Measurements from ENCODE around the gene IGLL5.

IGLL5 gene

GRCh38 chr22:22909605-22910271, 22.1 kb downstream of the IGLL5 start:
- DNase-seq, result no peak
- in situ Hi-C loops (cut with MboI; ENCODE audit: low pct_unique_long_range_greater_than_20kb, low sequenced_read_pairs), result no loop called here

- in situ Hi-C loops (cut with MboI; ENCODE audit: low pct_unique_long_range_greater_than_20kb, low sequenced_read_pairs), result no loop called here
These were observed 22.9 kb downstream of the IGLL5 start for GRCh38 chr22:22910272-22911240.

DNA sequence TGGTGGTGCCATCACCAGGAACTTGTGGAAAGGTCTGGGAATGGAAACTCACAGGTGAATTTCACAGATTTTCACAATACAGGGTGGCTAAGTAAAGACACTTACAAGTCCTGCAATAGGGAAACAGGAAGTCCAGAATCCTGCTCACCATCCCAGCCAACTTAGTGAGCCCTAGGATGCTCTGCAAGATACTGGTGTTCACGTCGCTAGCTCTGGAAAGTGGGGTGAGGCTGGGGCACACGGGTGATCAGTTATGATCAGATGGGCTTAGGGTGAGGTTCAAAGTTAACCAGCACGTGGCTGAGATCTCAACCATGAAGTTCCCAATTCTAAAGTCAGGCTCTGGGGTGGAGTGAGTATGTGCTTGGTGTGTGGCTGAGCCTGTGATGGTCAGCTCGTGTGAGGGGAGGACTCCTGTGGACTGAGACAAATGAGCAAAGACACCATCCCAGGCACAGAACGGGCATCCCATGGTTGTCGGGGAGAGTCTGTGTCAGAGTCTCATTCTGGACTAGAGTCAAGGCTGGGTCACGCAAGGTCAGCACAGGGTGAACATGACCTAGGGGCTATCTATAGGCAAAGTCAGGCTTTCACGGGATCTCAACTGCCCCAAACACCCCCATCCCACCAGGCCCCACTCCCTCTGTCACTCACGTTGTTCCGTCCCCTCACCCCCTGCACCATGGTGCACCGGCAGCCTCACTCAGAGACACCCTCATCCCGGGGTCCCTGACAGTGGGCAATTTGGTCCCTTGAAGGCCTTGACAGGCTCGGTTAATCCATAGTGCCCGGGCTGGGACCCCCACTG, 23.9 kb downstream of the IGLL5 start:
- in situ Hi-C loops (cut with MboI; ENCODE audit: low pct_unique_long_range_greater_than_20kb, low sequenced_read_pairs), result no loop called here

More at GRCh38 chr22:22910272-22911240, 22.9 kb downstream of the IGLL5 start:
- no peak for DNase-seq

DNA sequence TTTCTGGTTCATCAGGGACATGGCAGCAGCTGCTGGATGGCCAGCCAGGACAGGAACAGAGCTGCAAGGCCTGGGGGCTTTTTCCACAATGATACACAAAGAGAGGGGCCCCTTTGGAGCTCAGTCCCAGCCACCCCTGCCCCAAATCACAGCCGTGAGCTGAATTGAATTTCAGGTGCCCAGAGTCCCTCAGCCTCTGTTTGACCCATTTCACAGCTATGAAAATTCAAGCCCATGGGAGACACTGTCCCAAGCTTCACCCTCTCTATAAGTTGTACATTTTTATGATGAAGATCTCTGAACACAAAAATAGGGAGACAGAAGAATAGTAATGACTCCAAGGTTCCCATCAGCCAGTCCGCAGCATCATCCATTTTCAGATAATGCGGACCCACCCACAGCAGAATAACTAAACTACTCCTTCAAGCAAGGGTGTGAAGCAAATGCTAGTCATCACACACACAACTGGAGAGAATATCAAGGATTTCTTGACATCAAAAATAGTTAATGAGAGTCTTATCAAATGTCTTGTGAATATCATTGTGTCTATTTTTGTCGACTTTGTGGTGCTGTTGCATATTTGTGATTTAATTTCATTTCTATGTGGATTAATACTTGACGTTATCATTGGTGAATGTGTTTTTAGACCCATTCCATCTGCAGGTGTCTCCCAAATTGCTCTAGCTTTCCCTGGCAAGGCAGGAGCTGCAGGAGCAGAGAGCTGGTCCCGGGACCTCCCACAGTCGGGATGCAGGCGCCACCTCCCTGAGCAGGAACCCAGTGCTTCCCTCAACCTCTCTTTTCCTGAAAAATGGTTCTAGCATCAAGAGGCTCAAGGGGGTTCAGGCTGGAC, 24.7 kb downstream of the IGLL5 start:
- in situ Hi-C loops (cut with MboI; ENCODE audit: low pct_unique_long_range_greater_than_20kb, low sequenced_read_pairs), result no loop called here
- no peak for DNase-seq

More for the DNA sequence above, 23.9 kb downstream of the IGLL5 start:
- no peak for DNase-seq

- DNase-seq, result no peak
- in situ Hi-C loops (cut with MboI; ENCODE audit: low pct_unique_long_range_greater_than_20kb, low sequenced_read_pairs), result no loop called here
These were observed 25.3 kb downstream of the IGLL5 start for GRCh38 chr22:22912988-22913253.

DNA sequence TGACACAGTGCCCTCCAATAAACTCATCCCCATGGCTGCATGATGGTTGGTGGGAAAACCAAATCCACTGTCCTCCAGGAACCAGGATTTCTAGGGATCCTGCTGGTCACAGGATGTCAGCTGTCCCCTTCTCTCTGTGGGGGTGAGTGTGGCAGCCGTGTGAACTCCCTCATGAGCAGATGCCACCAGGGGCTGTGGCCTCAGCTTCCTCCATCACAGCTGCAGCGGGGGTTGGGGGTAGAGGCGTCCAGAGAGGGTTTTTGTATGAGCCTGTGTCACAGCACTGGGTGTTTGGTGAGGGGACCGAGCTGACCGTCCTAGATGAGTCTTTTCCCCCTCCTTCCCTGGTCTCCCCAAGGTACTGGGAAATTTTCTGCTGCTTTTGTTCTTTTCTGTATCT, 26.4 kb downstream of the IGLL5 start:
- no peak for DNase-seq
- in situ Hi-C loops (cut with MboI; ENCODE audit: low pct_unique_long_range_greater_than_20kb, low sequenced_read_pairs), result no loop called here

DNA sequence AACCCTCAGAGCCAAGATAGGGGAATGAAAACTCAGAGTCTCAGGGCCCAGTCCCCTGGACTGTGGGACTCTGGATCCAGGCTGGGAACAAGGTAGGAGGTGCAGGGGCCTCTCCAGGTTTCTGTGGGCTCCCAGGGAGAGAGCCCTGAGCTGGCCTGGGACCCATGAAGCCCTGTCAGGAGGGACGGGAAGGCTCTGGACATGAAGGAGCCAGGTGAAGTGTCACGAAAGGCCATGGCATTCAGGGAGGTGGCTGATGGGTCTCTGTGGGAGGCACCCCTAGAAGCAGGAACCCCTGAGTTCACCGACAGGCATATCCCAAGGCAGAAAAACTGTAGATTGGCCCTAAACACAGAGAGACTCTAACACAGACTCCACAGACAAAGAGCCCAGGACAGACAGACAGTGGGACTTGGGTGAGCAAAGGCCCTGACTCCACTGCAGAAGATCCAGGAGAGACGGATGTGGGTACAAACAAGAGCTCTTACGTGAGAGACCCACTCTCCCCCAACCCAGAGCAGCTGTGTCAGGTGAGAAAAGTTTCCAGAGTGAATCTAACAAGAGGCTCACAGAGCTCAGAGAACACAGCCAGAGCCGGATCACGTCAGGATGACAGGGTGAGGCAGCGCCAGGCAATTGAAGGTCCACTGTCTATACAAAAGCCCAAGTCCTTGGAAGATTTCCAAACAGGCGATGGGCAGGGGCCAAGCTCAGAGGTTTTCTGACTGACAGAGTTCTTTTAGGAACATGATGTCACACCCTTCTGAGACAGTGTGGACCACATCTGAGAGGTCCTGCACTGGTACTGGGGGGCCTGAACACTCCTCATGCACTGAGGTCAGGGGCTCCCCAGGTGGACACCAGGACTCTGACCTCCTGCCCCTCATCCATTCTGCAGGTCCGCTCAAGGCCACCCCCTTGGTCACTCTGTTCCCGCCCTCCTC, 27.4 kb downstream of the IGLL5 start:
- no peak for DNase-seq
- in situ Hi-C loops (cut with MboI; ENCODE audit: low pct_unique_long_range_greater_than_20kb, low sequenced_read_pairs), result no loop called here

DNA sequence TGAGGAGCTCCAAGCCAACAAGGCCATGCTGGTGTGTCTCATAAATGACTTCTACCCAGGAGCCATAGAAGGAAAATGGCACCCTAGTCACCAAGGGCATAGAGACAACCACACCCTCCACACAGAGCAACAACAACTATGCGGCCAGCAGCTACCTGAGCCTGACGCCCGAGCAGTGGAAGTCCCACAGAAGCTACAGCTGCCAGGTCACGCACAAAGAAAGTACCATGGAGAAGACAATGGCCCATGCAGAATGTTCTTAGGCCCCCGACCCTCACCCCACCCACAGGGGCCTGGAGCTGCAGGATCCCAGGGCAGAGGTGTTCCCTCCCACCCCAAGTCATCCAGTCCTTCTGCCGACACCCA, 28.0 kb downstream of the IGLL5 start:
- in situ Hi-C loops (cut with MboI; ENCODE audit: low pct_unique_long_range_greater_than_20kb, low sequenced_read_pairs), result no loop called here
- no peak for DNase-seq

GRCh38 chr22:22916215-22916951, 28.8 kb downstream of the IGLL5 start:
- DNase-seq, result no peak
- in situ Hi-C loops (cut with MboI; ENCODE audit: low pct_unique_long_range_greater_than_20kb, low sequenced_read_pairs), result no loop called here

DNA sequence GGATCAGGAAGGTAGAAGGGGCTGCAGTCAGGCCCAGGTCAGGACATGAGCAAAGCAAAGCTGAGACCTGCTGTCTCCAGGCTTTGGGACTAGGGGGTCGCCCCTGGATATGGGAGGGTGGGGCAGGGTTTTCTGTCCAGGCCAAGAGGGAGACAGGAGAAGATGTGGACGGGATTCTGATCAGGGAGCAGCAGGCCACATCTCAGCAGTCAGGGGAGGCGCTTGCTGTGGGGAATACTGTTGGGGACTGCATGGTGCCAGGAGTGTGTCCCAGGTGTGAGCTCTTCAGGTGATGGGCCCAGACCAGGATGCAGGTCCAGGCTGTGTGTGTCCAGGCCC, 29.3 kb downstream of the IGLL5 start:
- no peak for DNase-seq
- in situ Hi-C loops (cut with MboI; ENCODE audit: low pct_unique_long_range_greater_than_20kb, low sequenced_read_pairs), result no loop called here

DNA sequence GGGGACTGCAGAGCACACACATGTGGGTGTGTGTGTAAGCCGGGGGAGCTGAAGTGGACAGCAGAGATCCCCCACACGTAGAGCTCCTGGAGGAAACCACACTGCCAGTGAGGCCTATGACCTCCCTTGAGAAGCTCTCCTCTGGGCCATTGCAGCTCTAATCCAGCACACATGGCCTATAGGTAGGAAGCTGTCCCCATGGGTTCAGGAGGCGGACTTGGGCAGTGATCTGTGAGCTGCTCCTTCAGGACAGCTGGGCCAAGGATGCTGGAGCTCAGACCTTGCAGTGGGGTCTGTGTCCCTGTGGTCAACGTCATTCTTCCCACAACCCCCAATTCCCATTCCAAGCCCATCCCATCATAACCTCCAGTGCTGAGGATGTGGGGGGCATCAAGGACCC, 29.8 kb downstream of the IGLL5 start:
- DNase-seq, result no peak
- in situ Hi-C loops (cut with MboI; ENCODE audit: low pct_unique_long_range_greater_than_20kb, low sequenced_read_pairs), result no loop called here

DNA sequence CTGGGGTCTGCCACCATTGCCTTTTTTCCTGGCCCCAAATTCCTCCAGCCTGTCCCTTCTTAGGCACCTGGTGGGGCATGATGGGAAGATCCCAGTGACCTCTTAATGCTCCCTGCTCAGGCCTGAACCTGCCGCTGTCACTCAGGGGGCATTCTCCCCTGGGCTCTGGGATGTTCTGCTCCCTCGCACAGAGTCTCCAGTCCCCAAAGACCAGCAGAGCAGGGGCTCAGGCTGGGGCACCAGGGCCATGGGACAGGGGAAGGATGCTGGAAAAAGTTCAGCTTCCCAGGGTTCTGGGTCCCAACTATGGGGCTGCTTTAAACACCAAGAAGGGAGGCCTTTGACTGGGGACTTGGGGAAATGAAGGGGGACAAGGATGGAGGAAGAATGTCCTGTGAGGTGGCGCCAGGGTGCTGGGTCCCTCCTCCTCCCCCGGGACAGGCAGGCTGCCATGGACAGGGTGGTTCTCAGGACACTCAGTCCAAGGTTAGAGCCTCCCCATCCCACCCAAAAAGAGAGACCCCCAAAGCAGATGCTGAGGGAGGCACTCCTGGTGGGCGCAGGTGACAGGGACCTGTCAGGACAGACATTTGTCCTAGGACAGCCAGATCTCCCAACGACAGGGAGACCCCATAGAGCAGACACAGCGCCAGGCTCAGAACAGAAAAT, 30.8 kb downstream of the IGLL5 start:
- in situ Hi-C loops (cut with MboI; ENCODE audit: low pct_unique_long_range_greater_than_20kb, low sequenced_read_pairs), result no loop called here
- no peak for DNase-seq

- in situ Hi-C loops (cut with MboI; ENCODE audit: low pct_unique_long_range_greater_than_20kb, low sequenced_read_pairs), result no loop called here
- DNase-seq, result no peak
These were observed 31.4 kb downstream of the IGLL5 start for GRCh38 chr22:22919041-22919440.

DNA sequence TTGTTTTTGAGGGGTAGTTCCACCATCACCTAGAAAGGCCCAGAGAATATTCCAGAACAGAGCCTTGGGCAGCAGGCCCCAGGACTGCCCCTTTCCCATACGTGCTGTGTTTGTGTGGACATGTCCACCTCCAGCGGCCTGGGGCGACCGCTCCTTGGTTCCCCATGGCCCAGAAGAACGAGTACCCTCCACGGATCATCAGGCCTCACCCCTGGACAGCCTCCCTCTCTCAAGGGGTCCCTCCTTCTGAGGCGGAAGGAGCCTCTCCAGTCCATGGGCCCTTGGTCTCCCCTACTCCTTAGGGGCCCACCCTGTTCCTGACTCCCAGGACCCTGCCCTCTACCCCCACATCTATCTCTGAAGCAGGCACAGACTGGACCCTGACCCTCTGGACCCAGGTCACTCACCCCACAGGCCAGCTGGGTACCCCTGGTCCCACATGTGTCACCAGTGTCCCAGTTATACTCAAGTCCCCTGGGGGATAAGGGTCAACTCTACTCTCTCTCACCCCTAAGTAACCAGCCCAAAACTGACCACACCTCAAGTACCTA, 32.6 kb downstream of the IGLL5 start:
- DNase-seq, result no peak
- in situ Hi-C loops (cut with MboI; ENCODE audit: low pct_unique_long_range_greater_than_20kb, low sequenced_read_pairs), result no loop called here

DNA sequence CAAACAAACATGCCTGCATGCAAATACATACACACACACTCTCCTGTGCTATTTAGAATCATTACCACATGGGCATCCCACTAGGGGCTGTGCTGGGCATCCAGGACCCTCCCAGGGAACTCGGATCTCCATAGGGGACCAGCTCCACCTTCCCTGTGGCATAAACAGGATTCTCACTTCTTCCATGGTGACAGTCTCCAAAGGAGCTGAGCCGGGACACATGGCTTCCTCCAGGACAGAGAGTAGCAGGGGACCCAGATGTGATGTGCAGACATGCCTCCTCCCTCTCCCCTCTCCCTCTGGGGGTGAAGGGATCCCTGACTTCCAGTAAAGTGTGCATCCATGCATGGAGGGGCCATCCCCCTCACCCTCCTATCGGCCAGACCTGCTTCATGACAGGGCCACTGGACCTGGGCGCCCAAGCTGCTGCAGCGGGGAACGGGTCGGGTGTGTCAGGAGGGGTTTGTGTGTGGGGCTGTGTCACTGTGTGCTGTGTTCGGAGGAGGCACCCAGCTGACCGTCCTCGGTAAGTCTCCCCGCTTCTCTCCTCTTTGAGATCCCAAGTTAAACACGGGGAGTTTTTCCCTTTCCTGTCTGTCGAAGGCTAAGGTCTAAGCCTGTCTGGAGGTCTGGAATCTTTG, 33.4 kb downstream of the IGLL5 start:
- DNase-seq, result no peak
- in situ Hi-C loops (cut with MboI; ENCODE audit: low pct_unique_long_range_greater_than_20kb, low sequenced_read_pairs), result no loop called here

DNA sequence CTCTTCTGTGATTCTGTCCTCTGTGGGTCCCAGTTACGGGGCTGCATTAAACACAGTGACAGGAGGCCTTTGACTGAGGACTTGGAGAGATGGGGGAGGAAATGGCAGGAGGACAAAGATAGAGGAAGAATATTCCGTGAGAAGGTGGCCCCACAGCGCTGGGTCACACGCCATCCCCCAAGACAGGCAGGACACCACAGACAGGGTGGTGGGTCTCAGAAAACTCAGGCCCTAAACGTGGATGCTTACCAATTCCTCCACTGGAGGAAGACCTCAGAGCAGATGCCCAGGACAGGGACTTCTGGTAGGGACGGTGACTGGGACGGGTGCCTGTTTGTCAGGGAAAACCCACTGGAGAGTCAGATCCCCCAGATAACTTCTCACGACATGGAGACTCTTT, 34.0 kb downstream of the IGLL5 start:
- DNase-seq, result no peak
- in situ Hi-C loops (cut with MboI; ENCODE audit: low pct_unique_long_range_greater_than_20kb, low sequenced_read_pairs), result no loop called here
